Measurements from ENCODE around the gene SLC2A2.

The SLC2A2 gene

DNA sequence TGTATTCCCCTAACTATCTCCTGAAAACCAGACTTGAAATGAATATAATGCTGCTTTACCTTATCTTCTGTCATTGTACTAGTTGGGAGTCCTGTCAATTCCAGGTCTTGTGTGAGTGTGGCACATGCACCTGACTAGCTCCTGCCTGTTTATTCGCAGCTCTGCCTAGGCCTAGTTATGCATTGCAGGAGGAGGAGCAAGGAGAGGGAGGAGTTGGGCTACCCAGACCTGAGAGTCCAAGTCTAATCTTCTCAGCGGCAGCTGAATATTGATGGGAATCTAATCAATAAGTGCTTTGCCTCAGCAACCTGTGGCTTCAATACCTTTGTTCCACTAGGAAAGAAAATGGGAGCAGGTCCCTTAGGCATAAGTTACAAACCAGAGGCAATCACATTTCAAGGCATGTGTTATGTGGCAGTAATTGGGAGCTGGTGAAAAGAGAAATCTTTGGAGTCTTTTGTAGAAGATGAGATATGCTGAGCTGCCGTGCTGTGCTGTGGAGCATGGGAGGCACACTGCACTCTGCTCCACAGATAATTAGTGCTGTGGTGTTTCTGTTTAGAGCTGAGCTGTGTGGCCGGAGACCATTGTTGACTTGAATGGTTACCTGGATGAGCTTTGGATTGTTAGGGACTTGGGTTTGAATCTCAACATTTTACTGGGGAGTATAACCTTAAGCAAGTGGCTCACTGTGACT lies at the start of gene SLC2A2:
TSS of gene SLC2A2 (minus strand) at position 124 of the 697 bp plus-strand sequence. CDS start at position 74, 50 bp downstream.
- DNase-seq (ENCODE audit: low read depth in 2 of 3, low spot score in 1 of 3), result no peak

DNA sequence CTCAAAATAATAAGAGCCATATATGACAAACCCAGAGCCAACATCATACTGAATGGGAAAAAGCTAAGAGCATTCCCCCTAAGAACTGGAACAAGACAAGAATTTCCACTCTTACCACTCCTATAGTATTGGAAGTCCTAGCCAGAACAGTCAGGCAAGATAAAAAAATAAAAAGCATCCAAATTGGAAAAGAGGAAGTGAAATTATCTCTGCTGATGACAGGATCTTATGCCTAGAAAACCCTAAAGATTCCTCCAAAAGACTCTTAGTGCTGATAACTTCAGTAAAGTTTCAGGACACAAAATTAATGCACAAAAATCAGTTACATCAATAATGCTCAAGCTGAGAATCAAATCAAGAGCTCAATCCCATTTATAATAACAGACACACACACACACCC lies 45.9 kb upstream of the SLC2A2 start:
- no peak for DNase-seq (ENCODE audit: low read depth in 2 of 3, low spot score in 1 of 3)

DNA sequence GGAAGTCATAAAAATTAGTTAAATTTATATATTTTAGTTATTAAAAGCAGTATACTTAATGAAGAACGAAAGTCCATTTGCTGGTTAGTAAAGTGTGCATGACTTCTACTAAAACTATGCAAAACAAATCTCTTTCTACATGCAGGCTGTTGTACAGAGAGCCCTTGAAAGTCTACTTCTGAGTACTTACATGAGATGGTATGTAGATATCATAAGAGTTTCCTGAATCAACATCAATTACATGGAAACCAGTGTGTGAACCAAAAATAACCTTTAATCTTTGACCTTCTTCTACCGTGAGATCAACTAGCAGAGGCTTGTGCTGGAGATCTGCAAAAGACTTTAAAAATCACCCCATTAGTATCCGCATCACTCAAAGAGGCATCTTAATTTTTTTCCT lies 42.1 kb upstream of the SLC2A2 start:
- no peak for DNase-seq (ENCODE audit: low read depth in 2 of 3, low spot score in 1 of 3)

DNA sequence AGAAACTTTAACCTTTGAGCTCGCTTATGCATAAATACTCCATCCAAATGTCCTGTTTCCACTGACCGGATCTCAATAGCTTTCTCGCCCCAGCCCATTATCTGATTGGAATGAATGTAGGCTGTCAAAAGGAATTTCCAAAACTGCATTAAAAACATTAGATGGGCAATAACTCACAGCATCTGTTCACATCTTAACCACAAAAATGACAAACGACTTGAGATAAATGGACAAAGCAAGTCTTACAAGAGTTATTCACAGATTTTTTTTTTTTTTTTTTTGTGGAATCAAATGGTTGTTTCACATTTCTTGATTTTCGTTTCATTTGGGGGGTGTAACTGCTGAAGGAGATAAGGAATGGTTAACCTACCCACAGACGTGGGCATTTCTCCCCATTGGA lies 39.7 kb upstream of the SLC2A2 start:
- no peak for DNase-seq (ENCODE audit: low read depth in 2 of 3, low spot score in 1 of 3)

DNA sequence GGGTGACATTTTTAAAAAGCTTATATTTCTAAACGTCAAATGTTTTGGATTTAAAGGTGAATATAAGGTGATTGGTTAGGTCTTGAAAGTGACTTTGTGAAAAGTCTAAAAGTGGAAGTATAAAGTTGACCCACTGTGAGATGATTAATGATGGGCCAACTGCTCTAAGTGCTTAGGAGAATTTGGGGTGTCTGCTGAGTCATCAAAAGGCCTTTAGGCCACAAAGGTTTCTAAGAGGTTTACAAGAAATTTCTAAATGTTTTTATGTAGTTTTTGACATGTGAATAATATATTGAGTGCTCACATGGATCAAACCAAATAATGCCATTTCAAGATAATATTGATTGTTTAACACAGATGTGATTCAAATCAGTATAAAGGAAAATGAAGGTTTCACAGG lies 39.2 kb upstream of the SLC2A2 start:
- no peak for DNase-seq (ENCODE audit: low read depth in 2 of 3, low spot score in 1 of 3)

DNA sequence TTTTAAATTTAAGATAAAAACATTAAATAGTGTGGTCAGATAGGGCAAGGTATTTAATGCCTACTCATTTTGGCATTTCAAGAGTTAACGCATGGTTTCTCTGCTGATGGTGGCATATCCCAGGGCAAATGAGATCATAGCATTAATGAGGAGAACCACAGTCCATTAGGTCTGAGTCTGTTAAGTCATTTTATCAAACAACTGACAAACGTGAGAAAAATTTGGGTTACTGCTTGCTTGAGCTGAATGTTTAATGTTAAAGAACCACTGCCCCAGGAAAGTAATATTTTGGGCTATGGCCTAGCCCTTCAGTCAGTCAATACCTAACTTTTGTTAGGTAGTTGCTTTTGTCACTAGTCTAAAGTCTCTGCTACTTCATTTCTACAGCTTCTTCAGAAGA lies 37.9 kb upstream of the SLC2A2 start:
- no peak for DNase-seq (ENCODE audit: low read depth in 2 of 3, low spot score in 1 of 3)

DNA sequence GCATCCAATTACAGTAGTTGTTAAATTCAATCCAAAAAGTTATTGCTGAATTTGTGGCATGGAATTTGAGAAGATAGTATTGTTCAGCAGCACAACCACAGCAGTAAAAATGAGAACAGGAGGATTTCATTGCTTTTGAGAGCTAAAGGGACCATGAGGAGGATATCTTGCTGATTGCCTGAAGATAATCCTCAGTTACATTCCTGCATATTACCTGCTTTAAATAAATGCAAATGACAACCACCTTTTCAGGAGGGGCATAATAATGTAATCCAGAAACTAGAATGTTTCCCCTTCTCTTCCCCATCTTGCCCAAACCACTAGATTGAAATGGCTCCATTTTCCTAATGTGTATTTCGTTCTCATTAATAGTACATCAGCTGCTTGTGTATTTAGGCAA lies 35.2 kb upstream of the SLC2A2 start:
- DNase-seq (ENCODE audit: low read depth in 2 of 3, low spot score in 1 of 3), result no peak

DNA sequence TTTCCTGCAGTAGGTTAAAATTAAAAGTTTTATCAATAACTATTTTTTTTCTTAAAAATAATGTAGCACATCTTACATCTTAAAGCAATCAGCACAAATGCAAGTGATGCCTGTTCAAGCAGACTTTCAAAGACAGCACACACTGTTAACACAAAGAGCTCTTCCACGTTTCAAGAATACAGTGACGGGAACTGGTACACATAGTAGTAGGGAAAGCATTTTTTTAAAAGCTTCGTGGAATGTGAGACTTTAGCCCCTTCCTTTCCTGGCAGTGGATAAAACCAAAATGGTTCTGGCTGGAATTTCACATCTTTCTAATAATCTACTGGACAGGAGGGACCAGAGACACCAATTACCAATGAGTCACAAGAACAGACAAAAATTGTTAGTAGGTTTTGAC lies 33.5 kb upstream of the SLC2A2 start:
- no peak for DNase-seq (ENCODE audit: low read depth in 2 of 3, low spot score in 1 of 3)

DNA sequence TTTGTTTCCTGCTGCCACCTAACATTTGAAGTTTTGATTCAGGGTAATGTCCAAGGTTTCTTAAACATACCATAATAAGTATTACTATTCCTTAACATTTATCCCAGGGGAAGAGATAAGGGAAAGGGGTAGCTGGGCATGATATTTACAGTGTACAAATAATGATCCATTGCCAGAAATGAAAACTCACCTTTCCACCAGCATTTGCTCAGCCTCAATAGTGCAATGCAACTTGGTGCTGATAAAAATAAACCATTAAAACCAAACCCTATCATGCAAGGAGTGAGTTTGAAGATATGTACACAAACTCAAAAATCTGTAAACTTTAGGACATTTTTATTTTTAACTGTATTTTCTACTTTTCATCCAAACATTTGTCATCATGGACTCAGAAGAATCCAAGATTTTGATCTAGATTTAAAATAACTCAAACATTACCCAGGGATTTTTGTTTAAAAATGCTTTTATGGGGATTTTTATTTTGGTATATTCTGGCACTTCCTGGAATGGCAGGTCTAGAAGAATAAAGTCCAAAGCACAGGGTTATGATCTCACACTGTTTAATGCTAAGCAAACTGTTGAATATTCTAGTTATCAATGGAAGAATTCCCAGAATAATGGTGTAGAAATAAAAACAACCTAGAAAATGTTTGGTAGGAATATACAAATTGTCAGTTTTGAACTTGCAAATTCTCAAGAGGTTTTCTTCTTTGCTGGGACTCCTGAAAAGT lies 32.5 kb upstream of the SLC2A2 start:
- no peak for DNase-seq (ENCODE audit: low read depth in 2 of 3, low spot score in 1 of 3)

DNA sequence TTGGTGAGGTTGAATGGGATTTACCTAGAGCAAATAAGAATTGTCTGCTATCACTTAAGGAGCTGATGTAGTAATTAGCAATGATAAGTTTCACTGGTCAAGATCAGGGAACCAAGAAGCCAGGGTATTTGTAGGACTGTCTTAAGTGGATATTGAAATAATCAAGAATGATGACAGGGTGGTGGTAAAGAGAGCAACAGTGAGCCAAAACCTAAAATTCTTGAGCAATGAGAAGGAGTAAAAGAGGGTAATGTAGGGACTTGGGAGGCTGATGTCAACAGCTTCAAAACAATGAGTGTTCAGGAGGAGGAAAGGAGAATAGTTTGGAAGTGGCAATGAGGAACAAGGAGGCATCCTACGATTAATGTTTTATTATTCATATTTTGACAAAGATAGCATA lies 31.5 kb upstream of the SLC2A2 start:
- no peak for DNase-seq (ENCODE audit: low read depth in 2 of 3, low spot score in 1 of 3)

DNA sequence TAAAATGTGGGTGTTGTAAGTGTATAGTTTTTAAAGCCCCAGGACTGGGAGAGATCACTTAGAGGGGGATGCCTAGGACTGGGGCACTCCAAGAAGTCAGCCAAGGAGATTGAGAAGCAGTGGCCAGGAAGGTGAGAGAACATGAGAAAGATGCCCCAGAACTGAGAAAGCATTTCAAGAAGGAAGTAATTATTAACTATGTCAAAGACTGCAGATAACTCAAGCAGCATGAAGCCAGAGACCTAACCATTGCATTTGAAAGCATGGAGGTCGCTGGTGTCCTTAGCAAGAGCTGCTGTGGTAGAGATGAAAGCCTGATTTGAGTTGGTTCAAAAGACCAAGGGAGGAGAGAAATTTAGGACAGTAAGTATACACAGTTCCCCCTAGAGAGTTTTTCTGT lies 30.6 kb upstream of the SLC2A2 start:
- no peak for DNase-seq (ENCODE audit: low read depth in 2 of 3, low spot score in 1 of 3)

DNA sequence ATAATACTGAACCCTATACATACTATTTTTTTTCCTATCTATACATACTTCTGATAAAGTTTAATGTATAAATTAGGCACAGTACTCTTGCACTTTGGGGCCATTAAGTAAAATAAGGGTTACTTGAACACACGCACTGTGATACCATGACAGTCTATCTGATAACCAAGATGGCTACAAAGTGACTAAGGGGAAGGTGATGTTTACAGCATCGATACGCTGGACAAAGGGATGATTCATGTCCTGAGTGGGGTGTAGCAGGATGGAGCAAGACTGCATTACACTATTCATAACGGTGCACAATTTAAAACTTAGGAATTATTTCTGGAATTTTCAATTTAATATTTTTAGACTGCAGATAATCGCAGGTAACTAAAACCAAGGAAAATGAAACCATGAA lies 30.0 kb upstream of the SLC2A2 start:
- no peak for DNase-seq (ENCODE audit: low read depth in 2 of 3, low spot score in 1 of 3)

DNA sequence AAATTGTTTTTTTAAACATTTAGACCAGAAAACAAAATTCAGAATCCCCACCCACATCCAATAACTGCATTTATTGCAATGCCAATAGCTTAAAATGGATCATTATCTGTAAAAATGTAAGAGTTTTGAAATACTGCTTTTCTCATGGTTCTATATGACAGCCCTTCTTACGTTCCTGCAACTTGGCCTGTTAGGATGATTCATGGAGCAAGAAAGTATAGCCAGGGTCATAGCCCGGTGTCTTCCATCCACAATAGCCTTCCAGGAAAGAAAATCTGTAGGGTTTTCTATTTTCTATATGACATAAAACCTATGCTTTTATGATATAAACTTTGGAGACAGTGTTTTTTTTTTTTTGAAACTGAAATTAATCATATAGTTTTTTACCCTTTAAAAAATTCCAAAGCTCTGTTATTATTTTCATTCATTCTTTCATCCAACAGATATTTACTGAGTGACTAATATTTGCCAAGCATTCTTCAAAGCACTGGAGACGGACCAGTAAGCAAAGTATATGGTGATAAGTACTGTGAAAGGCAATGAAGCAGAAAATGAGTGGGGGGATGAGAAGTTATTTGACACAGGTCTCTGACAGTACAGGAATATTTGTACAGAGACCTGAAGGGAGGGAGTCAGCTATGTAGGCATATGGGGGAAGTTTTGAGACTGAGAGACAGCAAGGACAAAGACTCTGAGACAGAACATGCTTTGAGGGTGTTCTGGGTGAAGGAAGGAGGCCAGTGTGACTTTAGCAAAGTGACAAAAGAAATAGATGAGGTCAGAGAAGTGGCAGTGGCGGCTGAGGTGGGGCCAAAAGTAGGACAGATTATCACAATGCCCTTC lies 29.0 kb upstream of the SLC2A2 start:
- DNase-seq (ENCODE audit: low read depth in 2 of 3, low spot score in 1 of 3), result no peak

DNA sequence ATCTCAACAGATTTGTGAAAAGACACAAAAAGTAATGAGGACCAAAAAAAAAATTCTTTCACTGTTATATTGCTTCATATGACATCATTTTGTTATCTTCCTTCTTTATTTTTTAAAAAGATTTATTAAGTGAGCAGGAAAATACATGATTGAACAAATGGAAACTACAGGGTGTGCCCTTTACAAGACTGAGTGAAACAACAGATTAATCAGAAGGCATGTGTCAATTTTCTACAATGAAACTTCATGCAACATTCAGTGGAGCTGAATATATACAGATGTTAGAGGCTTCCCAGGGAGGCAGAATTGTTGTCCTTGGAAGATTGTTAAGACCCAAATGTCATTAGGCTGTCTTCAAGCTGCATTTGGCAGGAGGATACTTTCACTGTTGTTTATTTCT lies 28.4 kb upstream of the SLC2A2 start:
- no peak for DNase-seq (ENCODE audit: low read depth in 2 of 3, low spot score in 1 of 3)

DNA sequence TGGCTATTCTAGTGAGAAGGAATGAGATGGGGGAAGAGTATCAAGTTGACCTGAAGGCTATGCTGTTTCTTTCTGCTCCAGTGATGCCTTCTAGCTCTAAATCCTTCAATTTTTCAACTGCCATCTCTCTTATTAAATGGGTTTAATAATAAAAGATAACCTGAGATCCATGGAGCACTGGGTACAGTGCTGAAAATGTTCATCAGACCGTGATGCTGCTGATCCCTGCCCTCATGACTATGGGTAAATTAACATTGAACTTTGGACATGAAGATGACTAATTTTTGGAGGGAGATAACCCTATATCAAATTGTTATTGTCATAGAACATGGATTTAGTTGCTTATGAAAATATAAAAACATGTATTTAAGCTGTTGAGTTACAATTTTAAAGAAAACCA lies 27.7 kb upstream of the SLC2A2 start:
- DNase-seq (ENCODE audit: low read depth in 2 of 3, low spot score in 1 of 3), result no peak

DNA sequence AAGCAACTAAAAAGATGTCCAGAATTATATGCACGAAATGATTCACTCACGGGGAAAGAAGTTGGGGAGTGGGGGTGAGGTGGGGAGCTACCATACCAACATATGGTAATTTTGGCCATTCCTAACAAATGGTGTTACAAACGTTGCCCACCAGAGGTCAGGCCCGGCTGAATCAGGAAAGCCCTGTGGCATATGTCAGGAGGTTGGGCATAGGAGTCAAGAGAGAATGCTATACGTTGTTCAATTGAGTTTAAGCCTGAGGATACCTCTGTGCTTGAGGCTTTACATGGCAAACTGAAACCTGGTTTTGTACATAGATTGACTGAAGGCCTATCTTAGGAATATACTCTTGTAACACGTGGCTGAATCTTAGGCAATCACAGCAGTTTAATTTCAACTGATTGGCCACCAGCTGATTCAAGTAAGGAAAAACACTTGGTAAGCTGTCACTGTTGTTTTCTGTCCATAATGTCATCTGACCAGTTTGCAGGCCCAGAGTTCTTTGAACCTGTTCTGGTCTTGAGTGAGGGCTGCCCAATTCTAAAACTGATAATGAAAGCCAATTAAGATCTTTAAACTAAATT lies 23.4 kb upstream of the SLC2A2 start:
- DNase-seq (ENCODE audit: low read depth in 2 of 3, low spot score in 1 of 3), result peak in 2 of 3 donors; percentile 3 to 27

DNA sequence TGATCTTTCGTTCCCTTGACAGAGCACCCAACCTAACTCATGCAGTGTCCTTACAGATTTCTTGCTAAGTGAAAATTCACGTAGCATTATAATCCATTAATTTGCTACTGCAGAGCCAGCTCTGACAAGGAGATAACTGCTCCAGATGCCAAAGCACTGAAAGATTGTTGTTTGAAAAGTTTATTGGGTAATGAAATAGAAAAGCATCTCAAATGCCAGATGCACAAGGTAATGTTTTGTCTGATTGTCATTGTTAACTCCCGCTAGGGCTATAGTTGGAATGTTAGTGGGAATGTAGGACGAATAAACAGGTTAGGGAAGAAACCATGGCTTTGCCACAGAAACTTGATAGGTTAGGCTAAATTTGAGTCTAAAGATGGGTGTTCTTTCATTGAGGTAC lies 20.2 kb upstream of the SLC2A2 start:
- DNase-seq (ENCODE audit: low read depth in 2 of 3, low spot score in 1 of 3), result no peak

DNA sequence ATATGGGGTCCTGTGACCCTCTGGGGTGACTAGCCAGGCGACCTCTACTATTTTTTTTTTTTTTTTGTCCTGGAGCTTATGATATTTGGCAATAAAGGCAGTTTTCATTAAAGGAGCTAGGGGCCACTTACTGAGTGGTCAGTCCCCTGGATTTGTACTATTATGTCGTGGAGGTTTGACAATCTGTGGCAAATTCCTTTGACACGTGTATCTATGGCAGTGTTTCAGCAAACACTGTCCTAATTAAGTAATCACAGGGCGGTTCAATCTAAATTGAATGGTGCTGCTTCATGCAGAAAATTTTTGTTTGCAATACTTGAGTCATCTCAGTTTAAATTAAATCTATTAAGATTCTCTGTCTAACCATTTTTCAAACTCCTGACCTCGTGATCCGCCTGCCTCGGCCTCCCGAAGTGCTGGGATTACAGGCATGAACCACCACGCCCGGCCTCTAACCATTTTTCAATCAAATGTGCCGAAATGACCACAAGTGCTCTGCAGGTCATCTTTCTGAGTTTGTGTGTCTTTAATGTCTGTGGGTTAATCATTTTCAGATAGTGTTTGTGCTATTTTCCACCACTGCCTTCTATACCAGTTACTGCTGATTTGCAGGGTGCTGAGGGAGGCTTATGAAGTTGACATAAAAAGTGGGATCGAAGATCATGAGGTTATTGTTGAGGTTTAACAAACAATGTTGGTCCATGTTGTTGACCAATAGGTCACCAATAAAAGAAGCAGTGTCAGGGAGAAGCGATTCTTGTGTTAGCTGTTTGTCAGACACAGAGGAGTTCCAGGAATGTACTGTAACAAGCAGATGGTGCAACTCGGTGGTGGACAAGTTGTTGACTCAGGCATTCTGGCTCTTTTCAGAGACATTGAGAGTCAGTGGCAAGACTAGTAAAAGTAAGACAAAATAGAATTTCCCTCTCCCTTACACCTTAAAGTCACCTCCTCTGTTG lies 18.6 kb upstream of the SLC2A2 start:
- no peak for DNase-seq (ENCODE audit: low read depth in 2 of 3, low spot score in 1 of 3)

DNA sequence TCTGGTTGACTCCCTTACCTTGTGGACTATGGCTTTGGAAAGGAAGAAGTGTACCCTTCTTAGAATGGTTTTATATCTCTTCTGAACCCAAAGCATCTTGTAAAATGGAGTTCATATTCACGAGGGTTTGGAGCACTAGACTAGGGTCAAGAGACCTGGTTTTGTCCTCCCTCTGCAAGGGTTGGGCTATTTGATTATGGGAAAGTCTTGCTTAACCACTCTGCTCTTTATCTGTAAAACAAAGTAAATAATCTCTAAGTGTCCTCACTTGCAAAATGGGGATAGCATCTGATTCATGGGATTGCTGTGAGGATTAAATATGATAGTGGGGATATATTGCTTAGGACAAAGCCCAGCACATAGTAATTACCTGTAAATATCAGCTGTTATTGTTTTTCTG lies 17.9 kb upstream of the SLC2A2 start:
- DNase-seq (ENCODE audit: low read depth in 2 of 3, low spot score in 1 of 3), result no peak

DNA sequence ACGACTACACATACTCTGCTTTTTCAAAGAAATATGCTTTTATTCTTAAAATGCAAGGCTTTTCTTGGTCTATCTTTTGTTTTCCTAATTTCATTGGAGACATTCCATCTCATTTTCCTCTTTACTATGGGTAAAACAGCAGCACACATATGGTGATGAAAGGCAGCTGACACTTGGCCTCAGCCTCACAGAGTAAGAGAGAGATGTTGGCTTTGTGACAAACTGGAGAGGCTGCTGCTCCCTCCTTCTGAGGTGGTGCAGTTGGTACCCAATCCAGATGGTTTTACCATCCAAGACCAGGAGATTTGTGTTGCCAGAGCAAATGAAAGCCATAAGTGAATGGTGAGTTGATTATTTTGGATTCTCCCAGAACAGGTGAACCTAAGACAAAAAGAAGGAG lies 13.2 kb upstream of the SLC2A2 start:
- DNase-seq (ENCODE audit: low read depth in 2 of 3, low spot score in 1 of 3), result no peak

DNA sequence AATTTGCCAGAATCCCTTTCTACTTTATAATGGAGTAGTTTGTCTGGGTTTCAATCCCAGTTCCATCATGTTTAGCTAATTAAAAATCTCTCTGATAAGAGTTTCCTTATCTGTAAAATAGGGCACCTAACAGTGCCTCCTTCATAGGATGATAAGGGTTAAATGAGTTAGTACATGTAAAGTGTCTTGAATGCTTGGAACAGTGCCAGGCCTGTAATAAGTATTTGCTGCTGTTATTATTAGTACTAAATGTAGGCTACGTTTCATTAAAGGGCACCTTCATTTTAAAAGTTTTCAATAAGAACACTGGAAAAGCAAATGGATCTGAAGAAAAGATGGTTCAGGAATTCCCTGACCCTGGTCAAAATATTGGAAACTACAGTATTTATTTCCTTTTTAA lies 11.8 kb upstream of the SLC2A2 start:
- DNase-seq (ENCODE audit: low read depth in 2 of 3, low spot score in 1 of 3), result no peak

Measured in stimulated activated CD4-positive, alpha-beta T cell treated with anti-CD3 and anti-CD28 coated beads, Interleukin-12 subunit alpha, Interleukin-12 subunit beta, amount 100 ng/mL, for 48 hours (primary cell).